Middle frontal gyrus (tissue), 1 donor: ENCODE data around the gene GABPB1.
"Not testable (repeated sequence)": the region's sequence is repeated elsewhere in the genome, so short reads cannot be mapped to it uniquely, and the experiment has no call there.

Source experiments
- DNase-seq: peaks from one replicate; pipeline ENCODE4 v3.0.0-alpha.2; 2015; ENCODE audit warnings: low spot score; ENCODE audit errors: extremely low spot score

GABPB1 gene

DNA sequence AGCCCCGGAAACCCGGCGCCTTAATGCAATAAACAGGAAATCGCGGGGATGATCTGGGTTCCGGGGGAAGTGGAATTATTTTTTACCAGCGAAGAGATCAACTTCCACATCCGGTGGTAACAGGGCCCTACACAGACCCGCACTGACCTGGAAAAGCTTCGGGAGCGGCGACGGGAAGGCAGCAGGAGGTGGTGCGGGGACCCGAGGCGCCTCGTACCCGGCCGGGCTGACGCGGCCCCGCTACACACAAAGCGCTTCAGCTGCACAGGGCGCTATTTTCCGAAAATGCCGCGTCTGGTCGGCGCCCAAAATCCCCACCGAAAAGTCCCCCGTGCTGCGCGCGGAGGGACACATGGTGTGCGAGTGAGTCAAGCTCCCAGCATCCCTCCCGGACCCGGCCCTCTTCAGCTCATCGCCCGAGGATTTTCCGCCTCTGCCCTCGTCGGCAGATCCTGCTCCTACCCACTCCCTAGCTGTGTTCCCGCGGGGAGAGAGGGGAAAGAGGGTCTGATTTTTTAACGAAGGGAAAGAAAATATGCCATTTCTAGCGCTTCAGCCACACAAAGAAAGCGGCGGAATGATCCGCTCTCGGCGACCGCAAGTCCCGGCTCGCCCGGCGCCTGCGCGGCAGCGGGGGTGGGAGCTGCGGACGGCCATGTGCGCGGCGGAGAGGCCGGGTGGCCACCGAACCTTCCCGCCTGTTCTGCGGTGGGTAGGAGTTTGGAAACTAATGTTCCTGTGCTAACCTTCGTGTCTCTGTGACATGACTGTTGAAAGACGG is at the start of gene GABPB1:
TSS of gene GABPB1 (minus strand) at position 361 of the 781 bp plus-strand sequence. CDS start 45,400 bp downstream, outside the sequence.
- DNase-seq = peak; percentile 74

- not testable (repeated sequence) for DNase-seq
These were observed 36.6 kb upstream of the GABPB1 start for GRCh38 chr15:50391561-50391960.

GRCh38 chr15:50390554-50391264 is 35.7 kb upstream of the GABPB1 start:
- no peak for DNase-seq

GRCh38 chr15:50382408-50382807 is 27.4 kb upstream of the GABPB1 start:
- not testable (repeated sequence) for DNase-seq

DNA sequence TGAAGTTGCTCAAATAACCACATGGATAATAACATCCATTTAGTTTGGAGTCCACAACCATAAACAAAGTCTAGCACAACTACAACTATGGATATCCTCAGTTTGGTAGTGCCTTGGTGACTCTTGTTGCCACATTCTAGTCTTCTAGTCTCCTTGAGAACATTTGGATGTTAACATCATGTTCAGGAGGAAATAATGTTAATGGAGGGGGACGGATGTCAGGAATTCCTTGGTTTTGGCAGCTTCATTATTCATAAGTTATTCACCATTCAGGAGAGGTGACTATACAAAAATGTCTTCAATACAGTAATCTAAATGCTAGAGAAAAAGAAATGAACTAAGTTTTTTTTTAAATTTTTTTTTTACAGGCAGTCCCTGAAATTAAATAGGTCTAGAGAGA is 26.4 kb upstream of the GABPB1 start:
- DNase-seq = no peak

DNA sequence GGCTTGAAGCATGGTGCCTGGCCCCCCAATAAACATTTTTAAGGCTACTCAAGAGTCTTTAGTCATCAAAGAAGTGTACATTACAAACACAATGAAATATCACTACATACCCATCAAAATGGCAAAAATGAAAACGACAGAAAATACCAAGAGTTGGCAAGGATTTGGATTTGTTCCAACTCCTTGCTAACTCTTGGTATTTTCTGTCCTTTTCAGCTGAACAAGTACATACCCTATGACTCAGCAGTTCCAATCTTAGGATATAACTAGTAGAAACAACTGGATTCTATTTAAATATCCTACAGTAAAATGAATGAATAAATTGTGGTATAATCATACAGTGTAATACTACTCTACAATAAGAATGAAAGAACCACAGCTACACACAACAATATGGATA is 25.1 kb upstream of the GABPB1 start:
- DNase-seq = no peak

- not testable (repeated sequence) for DNase-seq
These were observed 24.4 kb upstream of the GABPB1 start for GRCh38 chr15:50379413-50379812.

GRCh38 chr15:50378776-50379175 is 23.8 kb upstream of the GABPB1 start:
- no peak for DNase-seq

DNA sequence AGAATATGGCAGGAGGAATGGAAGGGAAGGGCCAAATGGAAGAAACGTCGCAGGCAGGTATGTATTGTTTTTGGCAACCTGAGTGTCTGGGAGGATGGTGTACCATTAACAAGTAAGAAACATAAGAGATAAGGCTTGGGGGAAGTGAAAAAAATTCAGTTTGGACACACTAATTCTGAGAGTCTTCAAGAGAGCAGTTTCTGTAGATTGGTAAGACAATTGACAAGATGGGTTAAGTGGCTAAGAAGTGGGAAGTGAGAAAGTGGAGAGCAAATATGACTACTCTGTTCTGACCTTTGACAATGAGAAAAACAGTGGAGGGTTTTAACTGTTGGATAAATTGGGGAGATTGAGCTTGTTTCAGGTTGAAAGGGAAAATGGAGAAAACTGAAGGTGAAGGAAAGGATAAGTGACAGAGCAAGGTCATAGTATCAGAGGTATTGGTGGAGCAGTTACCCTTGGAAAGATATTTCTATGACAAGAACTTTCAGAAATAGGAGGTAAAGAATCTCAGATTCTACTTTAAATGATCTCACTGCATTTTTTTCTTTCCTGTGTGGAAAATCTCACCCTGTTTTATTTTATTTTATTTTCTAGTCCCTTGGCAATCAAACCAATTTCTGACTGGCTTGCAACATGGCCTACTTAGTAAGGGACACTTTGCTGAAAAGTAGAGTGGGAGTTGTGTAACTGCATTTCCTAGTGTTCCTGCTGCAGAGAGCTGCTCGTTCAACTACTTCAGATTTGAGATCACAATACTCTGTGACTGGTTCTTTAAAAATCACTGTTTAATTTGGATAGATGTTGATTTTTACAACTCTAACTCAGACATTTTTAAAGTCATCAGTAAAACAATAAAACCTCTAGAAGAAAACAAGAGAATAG is 23.1 kb upstream of the GABPB1 start:
- no peak for DNase-seq

GRCh38 chr15:50369564-50369963 is 14.6 kb upstream of the GABPB1 start:
- not testable (repeated sequence) for DNase-seq

DNA sequence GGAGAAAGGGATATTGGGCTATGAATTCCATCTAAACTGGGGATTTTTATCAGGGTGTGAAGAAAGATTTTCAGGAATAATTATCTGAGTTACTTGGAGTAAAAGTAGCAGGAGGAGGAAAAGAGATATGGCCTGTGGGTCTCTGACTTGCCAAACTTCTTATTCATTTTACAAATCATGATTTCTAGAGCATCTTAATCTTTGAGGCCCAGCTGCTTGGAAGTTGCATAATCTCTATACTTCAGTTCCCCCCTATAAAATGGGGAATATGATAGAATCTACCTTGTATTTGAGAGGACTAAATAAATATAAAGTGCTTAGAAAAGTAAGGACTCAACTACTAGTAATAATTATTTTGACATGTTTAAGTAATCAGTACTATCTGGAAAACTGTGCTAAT is 11.0 kb upstream of the GABPB1 start:
- no peak for DNase-seq

- DNase-seq = no peak
These were observed 10.6 kb upstream of the GABPB1 start for GRCh38 chr15:50365570-50365969.

- no peak for DNase-seq
These were observed 8.6 kb upstream of the GABPB1 start for GRCh38 chr15:50363612-50364011.

- DNase-seq = no peak
These were observed 6.8 kb upstream of the GABPB1 start for GRCh38 chr15:50361756-50362155.

DNA sequence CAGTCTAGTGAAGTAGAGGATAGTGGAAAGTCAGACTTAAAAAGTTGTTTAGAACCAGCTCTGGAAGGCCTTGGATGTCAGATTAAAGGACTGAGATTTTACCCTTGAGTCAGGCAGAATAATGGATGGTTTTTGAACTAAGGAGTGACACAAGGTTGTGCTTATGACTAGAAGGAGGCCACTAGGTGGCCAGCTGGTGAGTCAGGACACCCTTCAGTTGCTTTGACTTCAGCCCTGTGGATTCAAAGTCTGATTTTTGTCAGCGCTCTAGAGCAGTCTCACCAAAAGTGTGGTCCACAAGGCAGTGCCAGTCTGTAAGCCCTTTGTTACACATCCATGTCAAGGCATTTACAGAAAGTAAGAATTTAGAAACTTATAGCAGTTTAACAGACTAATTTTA is 3.8 kb upstream of the GABPB1 start:
- no peak for DNase-seq

DNA sequence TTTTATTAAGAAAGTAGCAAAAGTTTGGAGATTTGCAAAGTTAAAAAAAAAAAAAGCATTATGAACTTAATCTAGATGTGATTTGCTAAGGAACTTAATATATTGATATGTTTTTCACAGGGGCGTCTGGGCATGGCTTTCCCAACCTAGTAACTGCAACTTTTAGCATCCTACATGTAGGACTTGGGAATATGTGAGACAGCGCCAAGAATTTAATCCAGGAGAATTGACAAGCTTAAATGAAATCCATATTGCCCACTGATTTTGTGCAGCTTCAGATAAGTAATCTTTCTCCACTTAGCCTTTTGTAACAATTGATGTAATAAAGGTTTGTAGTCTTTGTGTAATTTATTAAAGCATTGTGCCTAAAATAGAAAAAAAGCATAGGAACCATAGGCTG is 982 bp upstream of the GABPB1 start:
- DNase-seq = no peak

DNA sequence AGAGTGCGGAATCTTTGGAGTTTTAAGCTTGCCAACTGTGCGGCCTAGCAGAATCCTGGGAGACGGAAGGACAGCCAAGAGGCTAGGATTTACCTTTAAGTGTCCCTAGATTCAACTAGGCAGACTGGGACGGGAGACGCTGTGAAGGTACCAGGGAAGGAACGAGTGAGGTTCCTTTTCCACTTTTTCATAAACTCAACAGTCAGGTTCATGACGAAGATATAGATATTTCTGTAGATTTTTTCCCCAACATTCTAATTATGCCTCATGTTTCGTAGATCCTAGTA is 564 bp upstream of the GABPB1 start:
- DNase-seq = no peak

DNA sequence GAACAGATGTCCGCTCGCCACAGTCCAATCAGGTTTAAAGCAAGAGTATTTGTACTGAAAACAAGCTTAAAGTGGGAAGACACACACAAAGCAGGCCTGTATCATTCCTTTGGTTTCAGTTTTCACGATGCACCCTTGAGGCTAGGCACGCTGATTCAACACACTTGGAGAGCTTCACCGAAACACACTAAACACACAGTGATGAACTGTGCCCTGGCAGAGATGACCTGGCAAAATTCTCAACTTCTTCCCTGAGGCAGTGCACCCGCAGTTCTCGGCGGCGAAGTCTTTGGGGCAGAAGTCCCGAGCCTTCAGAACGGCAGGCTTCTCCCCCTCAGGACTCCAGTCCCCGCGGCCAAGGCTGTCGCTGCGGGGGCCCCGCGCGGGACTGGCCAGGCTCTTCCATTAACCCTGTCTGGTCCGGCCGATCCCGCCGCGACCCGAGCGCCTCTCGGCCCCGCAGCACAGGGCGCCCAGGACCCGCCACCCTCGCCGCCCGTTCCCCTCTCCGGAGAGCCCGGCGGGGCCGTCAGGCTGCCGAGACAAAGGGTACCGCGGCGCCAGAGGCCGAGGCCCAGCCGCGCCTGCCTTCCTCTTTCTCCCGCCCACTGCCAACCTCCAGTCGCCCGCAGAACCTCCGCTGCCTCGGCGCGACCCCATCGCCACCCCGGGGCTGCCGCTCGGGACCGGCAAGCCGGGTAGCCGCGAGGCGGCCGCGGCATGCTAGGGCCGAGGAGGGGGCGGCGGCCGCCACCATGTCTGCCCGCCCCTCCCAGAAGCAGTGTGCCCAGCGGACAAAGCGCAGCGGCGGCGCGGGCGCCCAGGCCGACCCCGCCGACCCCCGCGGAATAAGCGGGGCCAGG is 792 bp downstream of the GABPB1 start:
- no peak for DNase-seq

- DNase-seq = no peak
These were observed 1.6 kb downstream of the GABPB1 start for GRCh38 chr15:50353251-50353974.

DNA sequence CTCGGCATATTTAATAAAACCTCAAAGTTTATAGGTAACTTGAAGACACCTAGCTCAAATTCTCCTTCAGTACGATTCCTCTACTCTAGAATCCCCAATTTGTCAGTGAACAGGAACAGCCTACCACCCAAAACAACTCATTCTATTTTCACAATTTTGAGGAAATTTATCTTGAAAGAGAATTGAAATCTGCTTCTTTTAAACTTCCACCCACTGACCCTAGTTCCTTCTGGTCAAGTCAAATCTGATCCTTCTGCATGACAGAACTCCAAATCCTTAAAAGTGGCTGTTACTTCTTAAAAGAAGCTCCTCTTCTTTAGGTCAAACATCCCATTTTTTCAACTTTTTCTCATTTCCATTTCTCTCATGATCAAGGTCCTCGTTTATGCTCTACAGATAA is 4.4 kb downstream of the GABPB1 start:
- DNase-seq = no peak
